ENCODE measurements around the gene BRINP3. TPM values are rescaled to one million over a fixed set of nuclear protein-coding genes. Genes with fewer than 3 reads are reported as not detected.

BRINP3 gene
- total RNA-seq, 2 experiments from 2014 or later, result not detected

- H3K79me2 ChIP-seq (ENCODE audit: insufficient read depth, low read depth, low read length), result no peaks in the 10 kb centered on the region
- TF ChIP-seq EZH2phosphoT487 (IDR thresholded peaks at IDR 0.05; ENCODE audit: borderline replicate concordance, low read depth, low read length) (no peak), CTCF (conservative IDR thresholded peaks at IDR 0.05; ENCODE audit: low read length) (no peak)
- H3K36me3 ChIP-seq (ENCODE audit: insufficient read depth, low read length), result no peaks in the 10 kb centered on the region
- H3K9me3 ChIP-seq (ENCODE audit: low read length), result no peaks in the 10 kb centered on the region
- H3K4me3 ChIP-seq (ENCODE audit: low read depth, low read length, poor library complexity, severe bottlenecking), result no peak overlapping the region
- no peak overlapping the region for H3K27ac ChIP-seq (ENCODE audit: low read depth, low read length, poor library complexity, severe bottlenecking)
- no peaks in the 10 kb centered on the region for H3K9me2 ChIP-seq (ENCODE audit: insufficient read depth, low read length)
- H2AFZ ChIP-seq (ENCODE audit: low read length), result no peak overlapping the region
- no peaks in the 10 kb centered on the region for H3K4me1 ChIP-seq (ENCODE audit: insufficient read depth, low read length, poor library complexity, severe bottlenecking)
- CTCF ChIA-PET (ENCODE audit: unreplicated experiment), result no interaction called here
- POLR2A ChIA-PET, result interaction anchor here (0.7 kb wide), 1 partner anchor 35 kb away, joined by 3 read pairs; no protein-coding TSS in a partner anchor
- intact Hi-C loops (cut with micrococcal nuclease; ENCODE audit: unreplicated experiment), result no loop called here
- no peaks in the 10 kb centered on the region for H4K20me1 ChIP-seq (ENCODE audit: insufficient read depth, low read length)
- no TSS peak for BruUV-seq (replicated peaks)
- no peak for DNase-seq (ENCODE audit: low spot score)
- no peak overlapping the region for H3K4me2 ChIP-seq (ENCODE audit: low read length)
Observed at GRCh38 chr1:190049314-190049713, 428.4 kb downstream of the BRINP3 start.

Data from OCI-LY7 (cell line).